Hypothalamus (tissue), 51 donors: ENCODE results near the gene TENT4A.

ENCODE experiments used
- DNase-seq, 51 donors: peaks; one replicate each; lab custom pipeline; 2025; lab: John Stamatoyannopoulos, UW

TENT4A gene

DNA sequence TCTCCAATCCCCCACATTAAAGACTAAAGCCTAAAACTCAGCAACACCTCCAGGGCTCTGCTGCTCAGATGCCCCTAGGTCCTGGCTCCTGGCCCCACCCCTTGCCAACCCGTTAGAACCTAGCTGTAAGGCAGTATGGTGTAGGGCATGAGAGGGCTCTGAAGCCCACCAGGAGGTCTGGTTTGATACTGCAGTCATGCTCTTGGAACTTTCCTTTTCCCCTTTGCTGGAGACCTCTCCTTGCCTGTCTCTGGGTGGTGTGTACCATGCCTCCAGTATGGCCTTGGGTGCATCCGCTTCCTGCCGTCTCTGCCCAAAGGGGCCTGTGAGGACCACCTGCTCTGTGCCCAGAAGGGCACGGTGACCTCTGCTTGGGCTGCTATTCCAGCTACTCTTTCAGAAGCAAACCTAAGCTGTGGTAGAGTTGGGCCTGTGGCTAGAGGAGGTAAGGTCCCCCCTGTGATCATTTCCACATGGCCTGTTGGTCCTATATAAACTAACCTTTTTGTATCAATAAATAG lies 3.5 kb downstream of the TENT4A start:
- no peak for DNase-seq

DNA sequence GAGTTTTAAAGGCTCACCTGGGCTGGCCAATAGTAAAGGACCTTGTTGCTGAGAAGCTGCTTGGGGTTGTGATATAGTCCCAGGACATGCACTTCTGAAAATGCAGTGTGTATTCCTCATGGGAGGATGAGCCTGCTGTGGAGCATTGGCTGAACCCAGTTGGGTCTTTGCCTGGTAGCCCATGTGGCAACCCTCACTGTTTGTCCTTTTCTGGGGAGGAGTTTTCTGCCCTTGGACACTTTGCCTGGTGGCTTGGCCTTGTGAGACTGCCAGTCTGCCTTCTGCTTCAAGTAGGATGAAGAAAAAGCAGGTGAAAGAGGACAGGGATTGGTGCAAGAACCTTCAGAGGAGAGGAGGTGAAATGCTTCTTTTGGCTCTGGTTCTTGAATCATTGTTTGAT lies 4.0 kb downstream of the TENT4A start:
- DNase-seq, result no peak

DNA sequence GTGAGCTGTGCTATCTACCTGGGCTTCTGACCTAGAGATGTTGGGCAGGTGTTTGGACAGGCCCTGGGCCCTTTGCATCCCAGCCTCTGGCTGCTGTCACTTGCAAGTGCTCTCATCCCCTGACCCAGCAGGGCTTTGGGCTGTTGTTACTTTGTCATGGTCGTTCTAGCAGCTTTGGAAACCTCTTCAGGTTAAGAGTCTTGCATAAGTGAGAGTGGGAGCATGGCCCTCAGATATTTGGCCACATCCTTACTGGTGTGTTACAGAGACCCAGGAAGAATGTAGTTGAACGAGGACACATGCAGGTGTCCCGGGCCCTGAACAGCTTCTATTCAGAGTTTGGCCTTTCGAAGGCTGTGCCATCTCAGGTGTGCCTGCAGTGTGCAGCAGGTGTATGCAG lies 4.5 kb downstream of the TENT4A start:
- no peak for DNase-seq

DNA sequence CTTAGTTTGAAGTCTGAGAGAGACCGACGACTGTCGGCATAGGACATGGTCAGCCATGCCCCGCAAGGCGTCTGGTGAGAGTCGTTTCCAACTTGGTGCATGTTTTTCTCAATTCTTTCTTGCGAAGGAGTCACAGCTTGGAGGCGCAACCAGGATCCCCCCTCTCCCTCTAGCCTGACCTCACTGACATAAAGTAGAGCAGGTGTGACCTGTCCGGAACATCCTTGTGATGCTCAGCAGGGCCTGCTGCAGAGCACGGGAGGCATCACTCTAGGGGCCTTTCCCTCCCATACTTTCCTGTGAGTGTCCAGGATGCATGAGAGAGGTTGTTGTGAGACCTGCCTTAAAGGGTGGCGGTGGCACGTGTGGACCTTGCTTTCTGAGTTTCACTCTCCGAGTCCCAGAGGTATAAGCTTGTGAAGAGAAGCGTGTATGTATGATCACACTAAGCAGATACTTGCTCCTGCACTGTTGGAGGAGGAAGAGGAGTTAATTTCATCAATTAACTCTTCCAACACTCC lies 5.0 kb downstream of the TENT4A start:
- DNase-seq, result no peak

DNA sequence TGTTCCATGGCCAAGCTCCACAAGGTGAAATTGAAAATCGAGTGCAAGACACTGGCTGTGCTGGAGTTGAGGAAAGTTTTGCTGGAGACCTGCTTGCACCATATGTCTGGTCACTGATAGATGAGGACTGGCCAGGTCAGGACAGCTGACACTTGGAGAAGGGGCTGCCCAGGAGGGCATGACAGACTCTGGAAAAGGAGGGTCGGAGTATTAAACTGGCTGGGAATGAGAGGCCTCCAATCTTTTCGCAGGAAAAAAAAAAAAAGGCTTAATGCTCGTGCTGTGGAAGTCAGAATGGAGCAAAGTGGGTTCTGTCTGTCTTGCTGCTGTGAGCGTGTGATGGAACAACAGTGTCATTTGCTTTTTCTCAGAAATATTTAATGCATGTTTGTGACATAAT lies 5.5 kb downstream of the TENT4A start:
- no peak for DNase-seq

DNA sequence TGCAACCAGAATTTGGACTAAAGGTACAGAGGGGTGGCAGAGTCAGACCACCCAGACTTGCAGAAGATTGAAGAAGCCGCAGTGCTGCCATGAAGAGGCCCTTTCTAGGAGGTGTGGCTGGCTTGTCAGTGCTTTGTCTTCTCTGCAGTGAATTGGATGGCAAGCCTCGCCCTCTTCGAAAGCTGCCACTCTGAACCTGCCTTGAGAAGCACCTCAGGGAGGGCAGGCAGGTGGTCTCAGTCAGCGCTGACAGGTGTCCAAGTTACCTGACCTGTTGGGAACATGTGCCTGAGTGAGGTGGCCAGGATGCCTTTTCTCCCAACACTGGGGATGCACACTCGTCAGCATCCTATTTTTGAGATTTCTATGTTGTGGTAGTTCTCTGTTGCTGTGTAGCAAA lies 6.2 kb downstream of the TENT4A start:
- DNase-seq, result no peak

DNA sequence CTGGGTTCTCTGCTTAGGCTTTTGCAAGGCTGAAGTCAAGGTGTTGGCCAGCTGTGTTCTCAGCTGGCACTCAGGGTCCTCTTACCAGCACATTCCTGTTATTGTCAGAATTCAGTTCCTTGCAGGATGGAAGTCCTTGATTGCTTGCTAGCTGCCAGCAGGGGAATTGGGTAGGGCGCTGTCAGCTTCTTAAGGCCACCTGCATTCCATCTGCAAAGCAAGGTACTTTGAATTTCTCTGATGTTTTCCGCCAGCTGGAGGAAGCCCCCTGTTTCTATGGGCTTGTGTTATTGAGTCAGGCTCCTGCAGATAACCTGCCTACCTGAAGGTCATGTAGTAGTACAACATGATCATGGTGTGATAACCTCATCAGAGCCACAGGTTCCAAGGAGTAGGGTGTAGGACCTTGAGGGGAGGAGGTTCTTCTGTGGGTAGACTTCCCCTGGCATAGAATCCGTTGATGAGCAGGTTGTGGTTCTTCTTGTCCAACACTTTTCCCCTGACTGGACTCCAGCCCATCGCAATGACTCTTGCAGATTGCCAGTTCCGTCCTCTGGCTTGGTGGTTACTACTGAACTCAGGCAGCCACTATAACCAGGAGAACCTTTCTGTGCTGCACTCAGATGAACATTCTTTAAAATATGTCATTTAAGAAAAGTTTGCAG lies 6.8 kb downstream of the TENT4A start:
- DNase-seq, result no peak

DNA sequence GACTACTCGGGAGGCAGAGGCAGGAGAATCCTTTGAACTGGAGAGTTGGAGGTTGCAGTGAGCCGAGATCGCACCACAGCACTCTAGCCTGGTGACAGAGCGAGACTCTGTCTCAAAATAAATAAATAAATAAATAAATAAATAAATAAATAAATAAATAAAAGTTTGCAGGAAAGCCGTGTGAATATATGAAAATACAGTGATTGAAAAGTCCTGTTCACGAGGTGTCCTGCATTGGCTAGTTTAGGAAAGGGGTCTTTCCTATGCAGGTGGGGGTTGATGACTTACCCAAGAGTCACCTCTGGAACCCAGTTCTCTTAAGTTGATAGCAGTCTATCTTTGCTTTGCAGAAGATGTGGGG lies 7.3 kb downstream of the TENT4A start:
- no peak for DNase-seq

DNA sequence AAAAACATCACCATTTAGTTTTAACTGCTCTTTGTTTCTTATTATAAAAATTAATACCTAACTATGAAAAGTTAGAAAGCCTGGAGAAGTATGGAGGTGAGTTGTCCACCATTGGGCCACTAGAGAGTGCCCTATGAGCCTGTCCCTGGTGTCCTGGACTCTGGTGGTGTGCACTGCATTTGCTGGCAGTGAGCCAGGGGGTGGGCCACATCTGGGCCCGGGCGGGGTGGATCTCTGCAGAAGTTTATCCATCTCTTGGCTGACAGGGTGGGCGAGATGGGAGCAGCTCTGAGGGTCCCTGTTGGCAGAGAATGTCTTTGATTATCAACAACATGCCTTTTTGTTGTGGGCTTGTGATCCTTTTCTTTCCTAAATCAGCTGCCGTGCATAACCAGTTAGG lies 8.2 kb downstream of the TENT4A start:
- DNase-seq, result no peak

DNA sequence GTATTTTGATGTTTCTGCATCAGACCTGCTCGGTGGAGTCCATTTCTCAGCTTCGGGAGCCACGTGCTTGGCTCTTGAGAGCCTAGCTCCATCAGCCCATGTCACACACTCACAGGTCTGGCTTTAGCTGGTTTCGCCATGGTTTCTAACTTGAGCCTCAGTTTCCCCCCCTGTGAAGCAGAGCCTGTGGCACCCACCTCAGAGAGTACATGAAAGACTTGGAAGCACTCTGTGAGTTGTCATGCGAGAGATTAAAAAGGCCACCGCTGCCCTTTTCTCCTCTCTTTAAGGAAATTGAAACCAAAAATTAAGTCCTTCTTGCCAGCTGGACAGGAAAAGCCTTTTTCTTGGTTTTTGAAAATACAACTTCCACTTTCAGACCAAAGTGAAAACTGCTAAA lies 8.8 kb downstream of the TENT4A start:
- no peak for DNase-seq

DNA sequence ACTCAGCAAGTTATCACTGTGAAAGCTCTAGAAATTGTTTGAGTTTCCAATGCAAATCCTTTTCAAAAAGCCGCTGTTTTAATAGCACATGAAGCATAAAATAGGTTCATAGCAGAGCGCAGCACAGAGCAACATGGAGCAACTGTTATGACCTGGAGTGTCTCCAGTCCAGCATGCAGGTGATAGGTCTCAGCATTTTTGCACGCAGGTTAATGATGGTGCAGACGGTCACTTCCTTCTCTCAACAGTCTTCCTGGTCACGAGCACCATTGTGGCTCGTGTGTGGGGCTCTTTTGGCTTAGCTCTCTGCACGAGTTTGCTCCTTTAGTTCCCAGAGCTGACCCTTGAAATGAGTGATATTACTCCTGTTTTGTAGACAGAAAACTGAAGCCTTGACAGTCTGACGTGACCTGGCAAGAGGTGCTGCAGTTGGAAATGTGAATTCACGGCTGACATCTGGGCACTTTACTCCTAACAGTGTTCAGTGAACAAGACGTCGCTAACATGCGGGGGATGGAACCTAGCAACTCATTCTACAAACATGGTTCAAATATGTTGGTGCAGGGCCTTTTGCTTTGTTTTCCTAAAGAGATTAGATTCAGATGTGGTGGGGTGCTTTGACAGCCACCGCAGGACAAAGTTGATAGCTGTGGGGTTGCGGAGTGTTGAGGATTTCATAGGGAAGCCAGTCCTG lies 10.0 kb downstream of the TENT4A start:
- no peak for DNase-seq

DNA sequence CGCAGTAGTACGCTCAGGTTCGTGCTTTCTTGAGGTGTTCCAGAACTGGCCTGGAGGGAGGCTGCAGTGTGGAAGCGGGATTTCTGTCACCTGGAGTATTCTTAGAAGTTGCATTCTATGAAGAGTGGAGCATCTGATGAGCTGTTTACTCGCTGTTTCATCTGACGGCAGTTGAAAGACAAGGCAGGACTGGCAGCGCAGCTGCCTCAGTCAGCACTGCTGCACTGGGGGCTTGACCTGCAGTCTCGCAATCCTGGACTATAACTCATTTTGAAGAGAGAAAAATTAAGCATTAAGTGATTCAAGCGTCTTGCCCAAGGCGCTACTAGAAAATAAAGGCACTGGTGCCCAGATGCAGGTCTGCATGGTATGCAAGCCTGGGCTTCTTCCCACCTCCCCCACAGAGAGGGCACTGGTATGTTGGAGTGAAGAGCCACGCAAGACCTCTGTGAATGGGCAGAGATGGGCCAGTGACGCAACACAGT lies 10.6 kb downstream of the TENT4A start:
- no peak for DNase-seq

DNA sequence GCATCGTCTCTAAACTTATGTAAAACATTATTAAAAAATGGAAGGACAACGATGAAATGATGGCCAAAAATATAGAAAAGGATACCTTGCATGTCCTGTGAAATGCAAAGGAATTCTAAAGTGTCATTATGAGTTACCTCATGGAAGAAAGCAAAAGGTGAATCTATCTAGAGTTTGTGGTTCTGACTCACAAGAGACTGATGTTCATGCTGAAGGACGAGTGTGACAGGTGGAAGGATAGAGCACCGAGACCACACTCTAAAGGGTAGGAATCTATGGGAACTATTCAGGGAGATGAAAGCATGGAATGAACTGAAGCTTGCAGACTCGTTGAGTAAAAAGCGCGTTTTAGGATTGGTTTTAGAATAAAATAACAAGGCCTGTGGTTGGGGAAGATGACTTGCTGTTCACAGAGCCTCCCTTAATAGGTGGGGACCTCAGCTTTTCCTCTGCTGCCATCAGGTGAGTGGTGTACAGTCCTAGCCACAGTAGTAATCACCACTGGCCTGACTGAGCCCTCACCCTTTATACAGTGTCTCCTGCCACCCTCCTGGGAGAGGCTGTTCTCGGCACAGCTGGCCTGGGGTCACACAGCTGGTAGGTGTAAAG lies 11.2 kb downstream of the TENT4A start:
- DNase-seq, result no peak

DNA sequence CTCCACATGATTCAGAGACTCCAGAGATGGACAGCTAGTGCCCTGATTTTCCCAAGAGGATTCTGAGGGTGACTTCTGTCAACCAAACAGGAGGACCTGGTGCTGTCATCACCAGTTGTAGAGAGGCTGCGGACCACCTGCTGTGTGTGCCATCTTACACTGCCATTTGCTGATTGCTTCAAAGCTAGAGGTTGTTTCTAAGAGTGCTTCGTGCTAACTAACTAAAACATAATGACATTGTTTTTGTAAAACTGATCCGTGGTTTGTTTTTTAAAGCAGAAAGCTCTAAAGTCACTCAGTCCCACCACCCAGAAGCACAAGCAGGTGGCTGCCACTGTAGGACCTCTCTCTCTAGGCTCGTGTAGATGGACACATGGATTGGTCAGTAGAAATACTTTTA lies 12.2 kb downstream of the TENT4A start:
- no peak for DNase-seq

DNA sequence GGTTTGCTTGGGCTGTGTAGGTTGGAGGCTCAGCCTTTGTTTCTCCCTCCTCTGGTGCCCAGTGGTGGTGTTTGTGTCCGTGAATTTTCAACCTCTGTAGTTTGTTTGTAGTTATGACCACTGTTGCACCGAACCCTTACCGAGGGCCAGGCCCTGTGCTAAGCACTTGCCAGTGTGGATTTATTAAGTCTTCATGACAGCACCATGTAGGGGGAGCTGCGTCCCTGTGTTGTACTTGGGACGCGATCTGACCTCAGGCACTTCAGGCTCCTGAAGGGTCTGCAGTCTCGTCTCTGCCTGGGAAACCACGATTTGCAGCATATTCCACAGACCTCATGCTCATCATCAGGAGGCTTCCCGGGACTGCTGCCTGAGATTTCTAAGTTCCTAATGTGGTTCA lies 12.8 kb downstream of the TENT4A start:
- DNase-seq, result no peak

DNA sequence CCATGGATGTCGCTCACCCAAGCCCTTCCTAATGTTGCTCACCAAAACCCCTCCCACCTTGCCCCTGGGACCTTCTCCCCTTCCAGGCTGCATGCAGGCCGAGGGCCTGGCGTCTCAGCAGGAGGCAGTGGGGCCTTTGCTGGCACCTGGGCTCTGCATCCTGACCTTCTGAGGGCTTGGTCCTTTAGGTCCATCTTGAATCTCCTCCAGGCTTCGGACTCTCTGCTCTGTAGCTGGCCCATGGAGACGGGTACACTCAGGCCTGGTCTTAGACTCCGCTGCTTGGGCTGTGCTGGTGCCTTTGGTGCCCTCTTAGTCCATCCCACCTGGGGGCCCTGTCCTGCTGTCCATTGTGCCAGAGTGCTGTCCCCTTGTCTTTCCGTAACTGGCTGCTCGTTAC lies 14.0 kb downstream of the TENT4A start:
- no peak for DNase-seq

DNA sequence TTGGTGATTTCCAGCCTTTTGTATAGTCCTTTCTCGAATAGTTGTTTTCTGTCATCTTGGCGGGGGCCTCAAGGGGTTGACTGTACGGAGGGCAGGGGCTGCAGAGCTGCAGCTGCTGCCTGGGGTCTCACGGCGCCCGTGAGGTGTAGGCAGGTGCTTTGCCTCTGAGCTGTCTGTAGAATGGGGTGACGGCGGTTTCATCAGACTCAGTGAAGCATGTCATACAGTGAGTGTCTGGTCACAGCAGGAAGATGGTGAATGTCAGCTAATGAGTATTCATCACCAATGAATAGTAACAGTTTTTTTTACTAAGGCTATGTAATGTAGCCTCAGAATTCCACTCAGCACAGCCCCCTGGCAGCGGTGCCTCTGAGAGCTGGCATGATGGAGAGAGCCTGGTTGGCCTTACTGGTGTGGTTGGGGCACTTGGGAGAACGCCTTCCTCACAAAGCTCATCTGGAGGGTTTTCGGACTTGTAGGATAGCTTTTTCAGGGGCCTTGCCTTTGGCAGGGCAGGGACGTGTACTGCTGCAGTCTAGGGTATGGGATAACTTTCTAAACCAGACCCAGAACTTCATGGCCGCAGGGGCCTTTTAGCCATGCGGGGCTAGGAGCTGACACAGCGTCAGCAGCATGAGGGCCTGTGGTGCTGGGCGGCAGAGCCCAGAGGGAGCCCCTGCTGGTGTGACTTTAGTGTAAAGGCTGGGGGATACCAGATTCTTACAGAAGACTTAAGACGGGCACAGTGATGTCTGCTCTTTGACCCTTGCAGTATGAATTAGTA lies 15.0 kb downstream of the TENT4A start:
- DNase-seq, result peak in 1 of 51 donors; percentile 23

DNA sequence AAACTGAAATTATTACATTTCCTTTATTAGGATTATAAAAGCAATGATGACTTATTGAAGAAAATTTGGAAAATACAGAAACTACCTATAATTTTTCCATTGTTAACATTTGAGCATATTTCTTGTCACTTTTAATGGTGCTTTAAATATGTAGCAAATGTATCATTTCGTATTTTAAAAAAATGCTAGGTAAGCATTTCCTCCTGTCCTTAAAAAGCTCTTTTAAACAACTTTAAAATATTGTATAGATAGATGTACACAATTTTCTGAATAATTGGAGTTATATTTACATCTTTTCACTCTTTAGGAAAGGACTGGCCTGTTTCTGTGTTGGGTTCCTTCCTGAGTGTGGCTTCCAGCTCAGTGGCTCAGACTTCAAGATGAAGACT lies 15.6 kb downstream of the TENT4A start:
- no peak for DNase-seq

DNA sequence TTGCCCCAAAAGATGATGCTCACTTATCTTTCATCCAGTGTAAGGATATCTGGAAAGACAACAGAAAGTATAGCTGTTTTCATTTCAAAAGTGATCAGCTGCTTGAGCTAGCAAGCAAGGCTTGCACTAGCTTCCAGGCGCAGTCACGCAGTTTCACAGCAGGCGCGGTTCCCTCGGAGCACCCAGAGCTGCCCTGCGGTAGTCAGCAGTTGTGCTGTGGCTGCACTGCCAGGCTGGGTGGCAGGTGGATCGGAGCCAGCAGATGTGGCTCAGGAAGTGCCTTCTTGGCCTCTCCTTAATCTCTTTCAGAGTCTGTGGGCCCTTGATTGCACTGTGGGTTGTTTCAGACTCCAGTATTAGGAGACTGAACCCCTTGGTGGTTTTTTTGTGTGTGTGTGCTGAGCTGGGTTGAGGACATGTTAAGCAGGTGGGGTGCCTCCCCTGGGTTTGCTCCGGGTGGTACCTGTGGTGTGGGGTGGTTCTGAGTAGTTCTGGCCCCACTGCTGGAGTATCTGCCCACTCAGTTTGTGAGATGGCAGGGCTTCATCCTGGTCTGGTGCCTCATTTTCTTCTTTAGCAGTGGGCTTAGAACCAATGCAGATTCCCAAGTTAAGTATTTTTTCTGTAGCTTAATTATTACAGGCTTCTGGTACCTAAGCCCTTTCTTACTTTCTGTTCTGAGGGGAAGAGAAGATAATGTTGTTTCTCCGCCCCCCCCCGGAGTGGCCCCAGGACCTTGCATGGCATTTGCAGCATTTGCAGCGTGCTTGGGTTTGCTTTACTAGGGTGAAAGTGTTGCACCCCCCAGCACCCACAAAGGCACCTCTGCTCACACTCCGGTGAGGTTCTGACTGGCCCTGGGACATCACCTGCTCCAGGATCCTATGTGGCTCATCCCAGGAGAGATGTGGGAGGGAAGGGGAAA lies 16.4 kb downstream of the TENT4A start:
- DNase-seq, result no peak

DNA sequence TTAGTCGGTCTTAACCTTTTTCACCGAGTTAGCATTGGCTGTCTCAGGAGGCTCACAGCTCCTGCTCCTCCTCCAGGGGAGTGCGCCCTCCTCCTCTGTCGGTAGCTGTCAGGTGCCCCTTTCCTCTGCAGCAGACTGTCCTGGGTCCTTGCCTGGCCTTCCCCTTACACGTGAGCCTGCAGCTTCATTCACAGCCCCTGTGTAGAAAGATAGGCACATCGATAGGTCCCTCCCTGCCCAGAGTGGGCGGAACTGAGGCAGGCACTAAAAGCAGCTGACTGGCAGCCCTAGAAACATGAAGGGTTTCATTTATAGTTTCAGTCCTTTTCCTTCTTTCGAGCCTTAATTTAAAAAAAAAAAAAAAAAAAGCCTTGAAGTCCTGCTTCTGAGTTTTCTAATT lies 17.2 kb downstream of the TENT4A start:
- no peak for DNase-seq
